WTC11 (cell line): ENCODE data around the gene U2SURP.

Experiments used
- CREM ChIP-seq: sonication (generic); formaldehyde crosslinking; IDR thresholded peaks from 2 replicates; pipeline ENCODE4 v1.8.1; 2022; ENCODE audit warnings: mild to moderate bottlenecking, missing genetic modification reagents, moderate library complexity
- ELF4 ChIP-seq: sonication (generic); formaldehyde crosslinking; IDR thresholded peaks from 2 replicates; pipeline ENCODE4 v1.8.1; 2022; ENCODE audit warnings: low read depth, mild to moderate bottlenecking, moderate library complexity, missing genetic modification reagents
- NFE2L1 ChIP-seq: sonication (generic); formaldehyde crosslinking; IDR thresholded peaks from 2 replicates; pipeline ENCODE4 v1.8.1; 2023; ENCODE audit warnings: missing genetic modification reagents
- SP1 ChIP-seq: sonication (generic); formaldehyde crosslinking; conservative IDR thresholded peaks from 2 replicates; pipeline ENCODE4 v1.8.1; 2022; ENCODE audit warnings: missing genetic modification reagents
- ZNF121 ChIP-seq: sonication (generic); formaldehyde crosslinking; IDR thresholded peaks from 2 replicates; pipeline ENCODE4 v1.8.0; 2023; ENCODE audit warnings: missing genetic modification reagents
- ZNF138 ChIP-seq: sonication (generic); formaldehyde crosslinking; conservative IDR thresholded peaks from 2 replicates; pipeline ENCODE4 v1.8.1; 2022; ENCODE audit warnings: mild to moderate bottlenecking, moderate library complexity, missing genetic modification reagents
- ZNF416 ChIP-seq: fragments of 250-450 bp; sonication (Bioruptor Pico); IDR thresholded peaks from 2 replicates; pipeline ENCODE4 v1.9.0; 2021; ENCODE audit warnings: mild to moderate bottlenecking, inconsistent platforms
- ZNF423 ChIP-seq: fragments of 250-450 bp; sonication (Bioruptor Pico); IDR thresholded peaks from 2 replicates; pipeline ENCODE4 v2.1.2; 2022; ENCODE audit warnings: mild to moderate bottlenecking, moderate library complexity
- TF ChIP-seq, protein P1 (sequence below): fragments of 200-600 bp; IDR thresholded peaks from 2 replicates; pipeline ENCODE4 v1.8.0; 2022; ENCODE audit warnings: antibody characterized with exemption
- TF ChIP-seq, protein P2 (sequence below): fragments of 250-450 bp; sonication (Bioruptor Pico); IDR thresholded peaks from 2 replicates; pipeline ENCODE4 v2.1.2; 2022; ENCODE audit warnings: mild to moderate bottlenecking, moderate library complexity
- TF ChIP-seq, protein P3 (sequence below): sonication (generic); formaldehyde crosslinking; IDR thresholded peaks from 2 replicates; pipeline ENCODE4 v1.8.0; 2022; ENCODE audit warnings: mild to moderate bottlenecking, missing genetic modification reagents
- TF ChIP-seq, protein P4 (sequence below): sonication (generic); formaldehyde crosslinking; IDR thresholded peaks from 2 replicates; pipeline ENCODE4 v1.8.0; 2023; ENCODE audit warnings: missing genetic modification reagents, mild to moderate bottlenecking, borderline replicate concordance
- TF ChIP-seq, protein P5 (sequence below): sonication (generic); formaldehyde crosslinking; IDR thresholded peaks from 2 replicates; pipeline ENCODE4 v1.8.0; 2022; ENCODE audit warnings: mild to moderate bottlenecking, missing genetic modification reagents

DNA sequence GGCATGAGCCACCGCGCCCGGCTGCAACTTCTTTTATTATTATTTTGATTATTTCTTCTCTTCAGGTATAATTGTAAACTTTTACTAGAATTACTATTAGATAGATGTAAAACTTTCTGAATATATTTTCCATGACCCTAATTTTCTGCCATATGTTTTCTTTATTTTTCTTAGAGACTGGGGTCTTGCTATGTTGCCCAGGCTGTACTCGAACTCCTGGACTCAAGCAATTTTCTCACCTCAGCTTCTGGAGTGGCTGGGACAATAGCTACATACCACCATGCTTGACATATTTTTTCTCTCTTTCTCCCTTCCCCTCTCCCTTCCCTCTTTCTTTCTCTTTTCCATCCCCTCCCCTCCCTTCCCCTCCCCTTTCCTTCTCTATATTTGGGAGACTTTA is 88.6 kb downstream of the U2SURP start:
- TF ChIP-seq, protein P1, sequence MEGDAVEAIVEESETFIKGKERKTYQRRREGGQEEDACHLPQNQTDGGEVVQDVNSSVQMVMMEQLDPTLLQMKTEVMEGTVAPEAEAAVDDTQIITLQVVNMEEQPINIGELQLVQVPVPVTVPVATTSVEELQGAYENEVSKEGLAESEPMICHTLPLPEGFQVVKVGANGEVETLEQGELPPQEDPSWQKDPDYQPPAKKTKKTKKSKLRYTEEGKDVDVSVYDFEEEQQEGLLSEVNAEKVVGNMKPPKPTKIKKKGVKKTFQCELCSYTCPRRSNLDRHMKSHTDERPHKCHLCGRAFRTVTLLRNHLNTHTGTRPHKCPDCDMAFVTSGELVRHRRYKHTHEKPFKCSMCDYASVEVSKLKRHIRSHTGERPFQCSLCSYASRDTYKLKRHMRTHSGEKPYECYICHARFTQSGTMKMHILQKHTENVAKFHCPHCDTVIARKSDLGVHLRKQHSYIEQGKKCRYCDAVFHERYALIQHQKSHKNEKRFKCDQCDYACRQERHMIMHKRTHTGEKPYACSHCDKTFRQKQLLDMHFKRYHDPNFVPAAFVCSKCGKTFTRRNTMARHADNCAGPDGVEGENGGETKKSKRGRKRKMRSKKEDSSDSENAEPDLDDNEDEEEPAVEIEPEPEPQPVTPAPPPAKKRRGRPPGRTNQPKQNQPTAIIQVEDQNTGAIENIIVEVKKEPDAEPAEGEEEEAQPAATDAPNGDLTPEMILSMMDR, result no peak
- TF ChIP-seq CREM (CRISPR knock-in tag) (no peak), ZNF416 (no peak), NFE2L1 (CRISPR knock-in tag) (no peak), ZNF121 (peak; percentile 9; the same call in 1 of the 2 replicates), SP1 (no peak), ZNF138 (CRISPR knock-in tag) (no peak), ELF4 (CRISPR knock-in tag) (no peak), ZNF423 (CRISPR knock-in tag) (no peak)
- TF ChIP-seq, protein P2, sequence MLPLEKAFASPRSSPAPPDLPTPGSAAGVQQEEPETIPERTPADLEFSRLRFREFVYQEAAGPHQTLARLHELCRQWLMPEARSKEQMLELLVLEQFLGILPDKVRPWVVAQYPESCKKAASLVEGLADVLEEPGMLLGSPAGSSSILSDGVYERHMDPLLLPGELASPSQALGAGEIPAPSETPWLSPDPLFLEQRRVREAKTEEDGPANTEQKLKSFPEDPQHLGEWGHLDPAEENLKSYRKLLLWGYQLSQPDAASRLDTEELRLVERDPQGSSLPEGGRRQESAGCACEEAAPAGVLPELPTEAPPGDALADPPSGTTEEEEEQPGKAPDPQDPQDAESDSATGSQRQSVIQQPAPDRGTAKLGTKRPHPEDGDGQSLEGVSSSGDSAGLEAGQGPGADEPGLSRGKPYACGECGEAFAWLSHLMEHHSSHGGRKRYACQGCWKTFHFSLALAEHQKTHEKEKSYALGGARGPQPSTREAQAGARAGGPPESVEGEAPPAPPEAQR, result no peak
- TF ChIP-seq, protein P3, sequence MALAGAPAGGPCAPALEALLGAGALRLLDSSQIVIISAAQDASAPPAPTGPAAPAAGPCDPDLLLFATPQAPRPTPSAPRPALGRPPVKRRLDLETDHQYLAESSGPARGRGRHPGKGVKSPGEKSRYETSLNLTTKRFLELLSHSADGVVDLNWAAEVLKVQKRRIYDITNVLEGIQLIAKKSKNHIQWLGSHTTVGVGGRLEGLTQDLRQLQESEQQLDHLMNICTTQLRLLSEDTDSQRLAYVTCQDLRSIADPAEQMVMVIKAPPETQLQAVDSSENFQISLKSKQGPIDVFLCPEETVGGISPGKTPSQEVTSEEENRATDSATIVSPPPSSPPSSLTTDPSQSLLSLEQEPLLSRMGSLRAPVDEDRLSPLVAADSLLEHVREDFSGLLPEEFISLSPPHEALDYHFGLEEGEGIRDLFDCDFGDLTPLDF (CRISPR knock-in tag), result no peak
- TF ChIP-seq, protein P4, sequence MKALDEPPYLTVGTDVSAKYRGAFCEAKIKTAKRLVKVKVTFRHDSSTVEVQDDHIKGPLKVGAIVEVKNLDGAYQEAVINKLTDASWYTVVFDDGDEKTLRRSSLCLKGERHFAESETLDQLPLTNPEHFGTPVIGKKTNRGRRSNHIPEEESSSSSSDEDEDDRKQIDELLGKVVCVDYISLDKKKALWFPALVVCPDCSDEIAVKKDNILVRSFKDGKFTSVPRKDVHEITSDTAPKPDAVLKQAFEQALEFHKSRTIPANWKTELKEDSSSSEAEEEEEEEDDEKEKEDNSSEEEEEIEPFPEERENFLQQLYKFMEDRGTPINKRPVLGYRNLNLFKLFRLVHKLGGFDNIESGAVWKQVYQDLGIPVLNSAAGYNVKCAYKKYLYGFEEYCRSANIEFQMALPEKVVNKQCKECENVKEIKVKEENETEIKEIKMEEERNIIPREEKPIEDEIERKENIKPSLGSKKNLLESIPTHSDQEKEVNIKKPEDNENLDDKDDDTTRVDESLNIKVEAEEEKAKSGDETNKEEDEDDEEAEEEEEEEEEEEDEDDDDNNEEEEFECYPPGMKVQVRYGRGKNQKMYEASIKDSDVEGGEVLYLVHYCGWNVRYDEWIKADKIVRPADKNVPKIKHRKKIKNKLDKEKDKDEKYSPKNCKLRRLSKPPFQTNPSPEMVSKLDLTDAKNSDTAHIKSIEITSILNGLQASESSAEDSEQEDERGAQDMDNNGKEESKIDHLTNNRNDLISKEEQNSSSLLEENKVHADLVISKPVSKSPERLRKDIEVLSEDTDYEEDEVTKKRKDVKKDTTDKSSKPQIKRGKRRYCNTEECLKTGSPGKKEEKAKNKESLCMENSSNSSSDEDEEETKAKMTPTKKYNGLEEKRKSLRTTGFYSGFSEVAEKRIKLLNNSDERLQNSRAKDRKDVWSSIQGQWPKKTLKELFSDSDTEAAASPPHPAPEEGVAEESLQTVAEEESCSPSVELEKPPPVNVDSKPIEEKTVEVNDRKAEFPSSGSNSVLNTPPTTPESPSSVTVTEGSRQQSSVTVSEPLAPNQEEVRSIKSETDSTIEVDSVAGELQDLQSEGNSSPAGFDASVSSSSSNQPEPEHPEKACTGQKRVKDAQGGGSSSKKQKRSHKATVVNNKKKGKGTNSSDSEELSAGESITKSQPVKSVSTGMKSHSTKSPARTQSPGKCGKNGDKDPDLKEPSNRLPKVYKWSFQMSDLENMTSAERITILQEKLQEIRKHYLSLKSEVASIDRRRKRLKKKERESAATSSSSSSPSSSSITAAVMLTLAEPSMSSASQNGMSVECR (CRISPR knock-in tag), result no peak
- TF ChIP-seq, protein P5, sequence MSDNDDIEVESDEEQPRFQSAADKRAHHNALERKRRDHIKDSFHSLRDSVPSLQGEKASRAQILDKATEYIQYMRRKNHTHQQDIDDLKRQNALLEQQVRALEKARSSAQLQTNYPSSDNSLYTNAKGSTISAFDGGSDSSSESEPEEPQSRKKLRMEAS (CRISPR knock-in tag), result no peak
